Activated CD8-positive, alpha-beta memory T cell treated with anti-CD3 and anti-CD28 coated beads for 4 hours (primary cell): ENCODE measurements around the gene GEMIN5.

ENCODE experiments used
- DNase-seq, 2 donors: peaks; one replicate each; pipeline ENCODE4 v3.0.0-alpha.2; 2020; ENCODE audit warnings: low read depth in 2 of 2

GEMIN5 gene

DNA sequence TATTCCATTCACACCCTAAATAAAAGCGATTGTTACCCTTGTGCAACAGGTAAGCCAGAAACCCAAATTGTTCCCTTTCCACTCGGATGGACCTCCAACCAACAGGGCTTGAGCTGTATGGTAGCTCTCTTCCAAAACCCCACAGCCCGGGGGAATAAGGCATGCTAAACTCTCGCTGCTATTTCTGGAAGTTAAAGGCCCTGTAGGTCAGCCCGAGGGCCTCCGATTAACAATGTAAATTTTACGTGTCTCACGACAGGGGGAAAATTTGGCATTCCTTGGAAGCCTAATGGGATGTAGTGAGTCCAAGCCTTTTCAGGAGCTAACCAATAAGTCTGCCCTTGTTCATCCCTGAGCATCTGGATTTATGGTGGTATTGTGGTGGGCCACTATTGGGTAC, 53.6 kb downstream of the GEMIN5 start:
- DNase-seq = no peak

DNA sequence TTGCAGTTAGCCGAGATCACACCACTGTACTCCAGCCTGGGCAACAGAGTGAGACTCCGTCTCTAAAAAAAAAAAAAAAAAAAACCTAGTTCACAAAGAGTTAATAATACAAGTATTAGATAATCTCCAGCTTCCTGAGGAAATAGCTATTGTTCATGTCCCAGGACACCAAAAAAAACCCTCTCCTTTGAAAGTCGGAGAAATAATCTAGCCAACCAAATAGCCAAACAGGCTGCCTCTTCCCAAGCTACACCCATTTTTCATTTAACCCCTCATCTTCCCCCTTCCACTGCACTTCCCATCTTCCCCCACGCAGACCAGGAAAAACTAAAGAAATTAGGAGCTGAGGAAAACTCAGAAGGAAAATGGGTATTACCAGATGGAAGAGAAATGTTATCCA, 56.0 kb downstream of the GEMIN5 start:
- DNase-seq = no peak

DNA sequence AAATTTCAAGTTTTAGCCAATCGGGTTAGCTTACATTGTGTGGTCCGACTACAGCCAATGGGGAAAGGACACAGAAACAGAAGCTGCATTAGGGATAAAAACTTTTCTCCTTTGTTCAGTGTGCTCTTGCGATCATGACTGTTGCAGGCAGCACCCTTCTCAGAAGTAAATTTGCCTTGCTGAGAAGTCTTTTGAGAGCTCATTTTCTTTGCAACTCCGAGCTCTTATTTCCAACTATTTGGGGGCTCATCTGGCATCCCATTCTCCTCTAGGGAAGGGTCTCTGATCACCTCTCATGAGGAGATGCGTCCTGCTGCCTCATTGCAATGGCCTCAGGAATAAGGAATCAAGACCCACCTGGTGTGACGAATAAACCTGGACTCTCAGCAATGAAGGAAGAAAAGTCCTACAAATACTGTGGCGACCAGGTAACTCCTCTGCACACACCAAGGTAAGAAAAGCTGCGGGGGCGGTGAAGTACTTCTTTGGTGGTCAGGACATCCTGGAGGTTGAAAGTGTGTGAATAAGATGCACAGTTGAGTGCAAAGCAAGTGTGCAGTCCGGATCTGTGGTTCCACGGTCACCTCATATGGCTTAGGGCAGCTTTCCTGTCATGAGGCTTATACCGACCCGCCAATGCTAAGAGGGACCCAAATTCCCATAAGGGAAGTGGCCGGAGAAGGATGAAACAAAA, 59.2 kb downstream of the GEMIN5 start:
- DNase-seq = no peak

DNA sequence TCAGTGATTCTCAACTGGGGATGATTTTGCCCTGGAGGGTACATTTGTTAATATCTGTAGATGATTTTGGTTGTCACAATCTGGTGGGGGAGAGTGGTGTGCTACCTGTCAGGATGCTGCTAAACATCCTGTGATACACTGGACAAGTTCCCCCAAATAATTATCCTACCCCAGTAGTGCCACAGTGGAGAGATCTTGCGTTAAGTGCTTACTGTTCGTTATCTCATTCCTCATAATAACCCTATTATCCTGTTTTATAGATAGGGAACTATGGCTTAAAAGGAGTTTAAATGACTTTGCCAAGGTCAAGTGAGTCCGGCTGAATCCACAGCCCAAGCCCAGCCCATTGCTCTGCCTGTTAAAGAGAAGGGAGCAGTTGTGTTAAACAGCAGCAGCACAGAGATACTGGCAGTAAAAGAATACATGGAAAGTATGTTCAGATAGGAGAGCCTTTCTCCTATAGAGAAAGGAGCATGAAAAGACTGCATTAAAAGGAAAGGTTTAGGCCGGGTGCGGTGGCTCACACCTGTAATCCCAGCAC, 64.2 kb downstream of the GEMIN5 start:
- no peak for DNase-seq

DNA sequence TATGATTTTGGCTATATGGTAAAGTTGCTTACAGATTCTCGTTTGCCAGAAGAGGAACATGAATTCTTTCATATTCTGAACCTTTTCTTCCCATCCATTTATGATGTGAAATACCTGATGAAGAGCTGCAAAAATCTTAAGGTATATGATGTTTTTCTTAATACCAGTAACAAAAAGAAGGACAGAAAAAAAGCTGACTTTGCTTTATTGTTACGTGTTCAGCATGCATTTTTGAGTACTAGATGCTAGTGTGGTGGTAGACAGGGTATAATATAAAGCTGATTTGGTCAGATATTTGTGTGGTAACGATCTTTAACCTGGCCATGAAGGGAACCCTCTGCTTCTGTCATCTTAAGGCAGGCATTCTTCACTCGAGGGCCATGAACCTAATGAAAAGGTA, 66.3 kb downstream of the GEMIN5 start:
- no peak for DNase-seq

DNA sequence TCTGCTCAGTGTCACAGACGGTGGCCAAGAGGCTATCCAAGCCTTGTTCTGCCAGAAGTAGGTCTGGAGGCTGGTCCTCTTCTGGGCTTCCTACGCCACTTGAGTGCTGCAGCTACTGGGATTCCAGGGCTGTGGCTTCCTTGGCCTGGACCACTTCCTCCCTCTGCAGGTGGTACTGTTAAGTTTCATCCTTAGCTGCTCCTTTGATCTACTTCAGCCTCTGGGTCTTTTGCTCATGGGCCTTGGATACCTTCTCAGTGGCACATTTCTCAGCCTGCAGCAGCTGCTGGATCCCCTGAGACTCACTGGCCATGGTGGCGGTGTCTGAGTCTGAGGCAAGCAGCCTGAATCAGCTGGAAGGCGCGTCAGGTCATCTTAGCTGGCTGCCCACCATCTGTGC, 69.3 kb downstream of the GEMIN5 start:
- DNase-seq = no peak

DNA sequence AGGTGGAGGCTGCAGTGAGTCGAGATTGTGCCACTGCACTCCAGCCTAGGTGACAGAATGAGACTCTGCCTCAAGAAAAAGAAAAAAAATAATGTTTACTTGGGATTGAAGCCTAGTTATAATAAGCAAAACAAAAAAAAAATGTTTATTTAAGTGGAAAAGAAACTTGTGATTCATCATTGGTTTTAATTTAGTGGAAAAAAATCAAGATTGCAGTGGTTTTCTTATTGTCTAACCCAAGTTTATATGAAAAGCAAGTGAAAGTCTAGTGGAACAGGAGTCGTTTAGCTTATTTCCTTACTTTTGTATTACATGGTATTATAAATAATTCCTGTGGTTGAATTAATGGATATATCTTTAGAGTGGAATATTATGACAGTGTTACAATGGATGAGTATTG, 71.2 kb downstream of the GEMIN5 start:
- DNase-seq = no peak

DNA sequence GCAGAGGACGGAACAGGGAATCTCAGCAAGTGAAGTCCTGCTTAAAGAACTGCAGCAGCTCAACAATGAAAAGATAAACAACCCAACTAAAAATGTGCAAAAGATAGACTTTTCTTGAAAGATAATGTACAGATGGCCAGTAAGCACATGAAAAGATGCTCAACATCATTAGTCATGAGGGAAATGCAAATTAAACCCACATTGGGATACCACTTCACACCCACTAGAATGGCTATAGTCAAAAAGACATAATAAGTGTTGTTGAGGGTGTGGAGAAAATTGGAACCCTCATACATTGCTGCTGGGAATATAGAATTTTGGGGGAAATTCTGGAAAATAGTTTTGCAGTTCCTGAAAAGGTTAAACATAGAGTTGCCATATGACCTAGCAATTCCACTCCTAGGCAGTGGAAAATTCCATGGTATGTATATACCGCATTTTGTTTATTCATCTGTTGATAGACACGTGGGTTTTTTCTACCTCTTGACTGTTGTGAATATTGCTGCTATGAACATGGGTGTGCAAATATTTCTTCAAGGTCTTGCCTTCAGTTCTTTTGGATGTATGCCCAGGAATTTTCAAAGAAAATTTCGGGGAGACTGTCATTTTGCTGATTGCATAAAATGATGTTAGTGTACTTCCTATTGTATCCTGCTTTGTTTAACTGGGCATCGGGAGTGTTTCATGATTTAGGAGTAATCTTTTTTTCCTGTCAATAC, 72.4 kb downstream of the GEMIN5 start:
- no peak for DNase-seq

DNA sequence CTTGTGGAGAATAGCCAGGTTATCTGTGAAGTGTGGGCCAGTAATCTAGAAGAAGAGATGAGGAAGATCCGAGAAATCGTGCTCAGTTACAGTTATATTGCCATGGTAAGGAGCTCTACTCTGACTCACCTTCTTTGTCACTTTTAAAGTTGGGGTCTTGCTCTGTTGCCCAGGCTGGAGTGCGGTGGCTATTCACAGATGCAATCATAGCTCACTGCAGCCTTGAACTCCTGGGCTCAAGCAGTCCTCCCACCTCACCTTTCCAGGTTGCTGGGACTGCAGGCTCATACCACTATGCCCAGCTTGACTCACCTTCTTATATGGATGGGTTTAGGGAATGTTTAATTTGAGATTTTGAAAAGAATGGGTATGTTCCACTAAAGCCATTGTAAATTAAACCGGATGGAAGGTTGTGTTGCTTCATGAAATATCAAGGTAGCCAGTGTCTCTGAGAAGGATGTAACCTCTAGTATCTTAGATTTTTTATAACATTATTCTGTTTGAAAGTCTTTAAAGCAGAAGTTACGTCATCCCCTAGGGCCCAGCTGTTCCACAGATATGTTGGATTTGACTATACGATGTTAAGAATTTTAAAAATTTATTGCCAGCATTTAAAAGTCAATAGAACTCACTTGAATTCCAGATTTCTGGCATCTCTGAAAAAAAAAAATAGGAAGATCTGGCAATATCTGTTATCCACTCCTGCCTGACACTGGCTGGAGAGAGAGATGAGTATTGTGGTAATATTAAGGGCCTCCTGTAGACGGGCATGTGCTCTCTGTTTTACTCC, 74.5 kb downstream of the GEMIN5 start:
- DNase-seq = no peak

DNA sequence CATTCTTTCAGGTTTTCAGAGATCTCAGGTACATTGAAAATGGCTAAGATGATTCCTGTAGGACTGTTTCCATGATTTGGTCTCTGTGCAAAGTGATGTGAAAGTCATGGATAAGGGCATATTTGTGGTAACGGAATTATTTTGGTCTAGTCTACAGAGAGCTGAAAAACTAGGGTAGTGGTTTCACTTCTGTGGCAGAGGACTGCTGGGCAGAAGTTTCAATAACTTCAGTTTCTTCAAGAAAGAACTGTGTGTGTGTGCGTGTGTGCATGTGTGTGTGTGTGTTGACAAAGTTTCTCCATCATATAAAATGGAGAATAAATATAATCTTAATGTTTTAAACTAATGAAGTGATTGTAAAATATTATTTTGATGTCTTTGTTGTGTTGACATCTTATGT, 75.2 kb downstream of the GEMIN5 start:
- DNase-seq = no peak

DNA sequence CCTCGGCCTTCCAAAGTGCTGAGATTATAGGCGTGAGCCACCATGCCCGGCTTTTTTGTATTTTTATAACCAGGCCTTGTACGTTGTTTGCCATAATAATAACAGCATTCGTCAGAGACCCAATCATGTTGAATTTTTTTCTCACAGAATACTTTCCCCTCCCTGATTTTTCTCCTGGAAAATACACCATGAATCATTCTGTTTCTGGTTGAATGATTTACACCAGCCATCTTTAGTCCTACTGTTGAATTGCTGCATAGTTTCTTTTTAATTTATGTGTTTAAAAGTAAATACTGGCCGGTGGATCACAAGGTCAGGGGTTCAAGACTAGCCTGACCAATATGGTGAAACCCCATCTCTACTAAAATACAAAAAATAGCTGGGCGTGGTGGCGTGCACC, 76.1 kb downstream of the GEMIN5 start:
- DNase-seq = no peak

DNA sequence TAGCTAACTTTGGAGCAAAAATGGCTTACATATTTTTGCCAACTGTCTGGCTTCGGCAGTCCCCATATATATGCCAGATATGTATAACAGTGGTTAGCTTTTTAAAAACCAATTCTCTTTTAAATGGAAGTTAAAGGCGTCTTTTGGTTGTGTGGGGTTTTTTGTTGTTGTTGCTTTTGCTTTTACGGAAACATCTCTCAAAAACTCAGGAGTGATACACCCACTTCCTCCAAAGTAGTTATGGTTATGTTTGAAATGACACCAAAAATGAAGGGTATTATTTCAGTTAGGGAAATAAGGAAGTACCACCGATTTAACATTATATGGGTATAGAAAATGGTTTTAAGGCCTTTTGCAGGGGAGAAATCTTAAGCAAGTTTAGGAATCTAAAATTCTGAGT, 77.2 kb downstream of the GEMIN5 start:
- no peak for DNase-seq

DNA sequence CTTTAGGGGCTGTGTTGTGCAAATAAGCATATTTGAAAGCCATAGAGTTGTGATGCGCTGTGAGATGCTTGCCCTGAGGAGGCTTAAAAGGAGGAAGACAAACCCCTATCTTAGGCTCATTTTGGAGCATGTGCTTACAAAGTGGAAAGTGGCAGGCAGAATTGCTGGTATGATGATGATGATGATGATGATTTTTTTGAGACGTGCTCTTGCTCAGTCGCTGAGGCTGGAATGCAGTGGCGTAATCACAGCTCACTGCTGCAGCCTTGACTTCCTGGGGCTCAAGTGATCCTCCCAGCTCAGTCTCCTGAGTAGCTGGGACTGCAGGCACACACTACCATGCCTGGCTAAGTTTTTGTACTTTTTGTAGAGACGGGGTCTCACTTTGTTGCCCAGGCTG, 77.9 kb downstream of the GEMIN5 start:
- no peak for DNase-seq

DNA sequence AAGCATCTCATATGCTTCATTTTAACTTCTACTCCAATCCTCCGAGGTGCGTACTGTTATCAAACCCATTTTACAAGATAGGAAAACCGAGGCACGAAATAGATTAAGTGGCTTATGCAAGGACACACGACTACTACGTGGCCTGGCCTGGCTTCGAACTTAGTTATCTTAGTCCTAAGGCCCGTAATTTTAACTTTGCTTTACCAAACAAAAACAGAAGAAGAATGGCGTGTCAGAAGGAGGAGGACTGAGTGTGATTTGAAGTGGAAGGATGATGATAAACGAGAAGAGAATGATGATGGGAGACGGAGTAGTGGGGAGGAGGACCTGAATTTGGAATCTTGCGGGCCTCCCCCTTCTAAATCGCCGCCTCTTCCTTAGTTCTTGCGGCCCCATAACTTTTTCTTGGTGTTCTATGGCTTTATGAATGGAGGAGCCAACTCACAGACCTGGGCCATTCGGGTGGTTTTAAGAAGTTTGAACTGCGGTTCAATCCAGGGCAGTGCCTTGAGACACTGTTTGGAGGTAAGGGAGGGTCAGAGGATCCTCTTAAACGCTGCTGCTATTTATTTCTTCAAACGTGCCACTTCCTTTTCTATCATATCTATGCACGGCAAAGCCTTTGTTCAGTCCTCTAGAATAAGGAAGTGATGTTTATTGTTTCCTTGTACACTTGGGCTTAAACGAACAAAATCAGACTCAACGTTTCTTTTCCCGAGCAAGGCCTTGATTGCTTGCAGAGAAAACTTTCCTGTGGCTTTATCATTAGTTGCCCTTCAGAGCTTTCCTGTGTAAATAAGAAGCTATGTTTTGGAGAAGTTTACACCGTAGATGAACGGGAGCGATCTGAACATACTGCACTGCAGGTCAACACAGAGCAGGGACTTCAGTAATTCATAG, 78.8 kb downstream of the GEMIN5 start:
- no peak for DNase-seq

DNA sequence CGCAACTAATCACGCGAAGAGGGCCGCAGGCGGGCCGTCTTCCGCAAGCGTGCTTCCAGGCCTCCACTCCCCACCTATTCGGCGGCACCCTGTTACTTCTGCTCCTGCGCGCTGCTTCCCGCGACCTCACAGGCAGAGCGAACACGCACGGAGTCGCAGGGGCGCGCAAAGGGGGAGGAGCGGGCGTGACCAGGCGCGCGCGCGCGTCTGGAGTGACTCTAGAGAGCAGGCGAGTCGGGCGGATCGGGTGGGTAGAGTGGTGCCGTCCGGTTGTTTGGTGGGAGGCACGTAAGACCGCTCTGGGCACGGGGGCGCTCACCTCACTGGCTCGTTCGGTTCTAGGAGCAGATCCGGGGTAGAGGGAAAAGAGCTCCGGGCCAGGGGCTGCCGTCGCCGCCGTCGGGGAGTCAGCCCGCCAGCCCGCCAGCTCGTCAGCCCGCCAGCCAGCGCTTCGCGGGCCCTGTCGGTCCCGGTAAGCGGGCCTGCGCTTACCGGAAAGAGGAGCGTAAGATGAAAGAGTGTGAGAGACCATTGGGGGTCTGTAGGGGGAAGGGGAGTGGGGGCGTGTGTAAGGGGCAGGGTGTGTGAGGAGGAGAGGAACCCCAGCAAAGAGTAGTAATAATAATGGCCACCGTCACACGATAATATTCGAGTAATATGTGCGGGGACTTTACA, 79.6 kb downstream of the GEMIN5 start, which contains the start of gene CNOT8:
Gene CNOT8 (plus strand): TSS at position 331 of the 675 bp plus-strand sequence. CDS start 4,652 bp downstream, outside the sequence.
- DNase-seq = peak; percentile 95

DNA sequence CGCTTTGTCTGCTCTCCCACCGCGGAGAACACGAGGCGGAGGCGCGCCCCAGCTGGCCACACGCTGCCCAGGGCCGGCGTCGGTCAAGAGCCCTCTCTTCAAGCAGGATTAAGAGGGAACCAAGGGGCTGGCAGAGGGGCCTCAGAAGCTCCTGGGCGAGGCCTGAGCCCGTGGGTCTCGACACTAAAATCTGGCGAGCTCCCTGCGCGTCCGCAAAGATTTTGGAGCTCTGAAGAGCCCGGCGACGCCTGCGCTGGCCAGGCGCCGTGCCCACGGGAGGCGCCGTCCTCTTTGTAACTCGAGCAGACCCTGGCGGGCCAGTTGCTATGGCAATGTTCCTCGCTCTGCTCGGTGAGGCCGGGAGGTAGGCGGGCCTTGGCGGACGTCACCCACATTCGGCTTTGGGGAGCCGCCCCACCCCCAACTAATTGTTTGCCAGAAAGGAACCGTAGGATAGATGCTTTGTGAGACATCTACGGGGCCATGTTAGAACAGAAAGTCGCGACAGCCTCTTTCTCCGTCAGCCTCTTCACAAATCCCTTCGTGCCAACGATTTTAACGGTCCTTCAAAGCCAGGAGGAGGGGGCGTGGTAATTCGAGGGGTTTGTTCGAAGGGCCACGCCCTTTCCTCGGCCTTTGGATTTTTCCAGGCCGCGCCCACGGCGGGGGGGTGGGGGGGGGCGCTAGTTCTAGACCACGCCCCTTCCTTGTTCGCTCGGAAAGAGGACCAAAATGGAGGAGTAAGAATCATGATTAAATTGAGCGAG, 80.3 kb downstream of the GEMIN5 start:
- DNase-seq = peak; percentile 68 to 74

DNA sequence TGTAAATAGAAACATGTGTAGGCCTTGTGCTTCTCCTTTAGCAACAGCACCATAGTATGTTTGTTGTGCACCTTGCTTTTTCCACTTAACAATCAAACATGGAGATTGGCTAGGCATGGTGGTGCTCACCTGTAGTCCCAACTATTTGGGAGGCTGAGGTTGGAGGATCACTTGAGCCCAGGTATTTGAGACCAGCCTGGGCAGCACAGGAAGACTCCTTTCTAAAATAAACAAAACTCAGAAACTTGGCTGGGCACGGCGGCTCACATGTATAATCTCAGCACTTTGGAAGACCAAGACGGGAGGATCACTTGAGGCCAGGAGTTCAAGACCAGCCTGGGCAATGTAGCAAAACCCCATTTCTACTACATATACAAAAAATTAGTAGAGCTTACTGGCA, 86.7 kb downstream of the GEMIN5 start:
- DNase-seq = no peak

DNA sequence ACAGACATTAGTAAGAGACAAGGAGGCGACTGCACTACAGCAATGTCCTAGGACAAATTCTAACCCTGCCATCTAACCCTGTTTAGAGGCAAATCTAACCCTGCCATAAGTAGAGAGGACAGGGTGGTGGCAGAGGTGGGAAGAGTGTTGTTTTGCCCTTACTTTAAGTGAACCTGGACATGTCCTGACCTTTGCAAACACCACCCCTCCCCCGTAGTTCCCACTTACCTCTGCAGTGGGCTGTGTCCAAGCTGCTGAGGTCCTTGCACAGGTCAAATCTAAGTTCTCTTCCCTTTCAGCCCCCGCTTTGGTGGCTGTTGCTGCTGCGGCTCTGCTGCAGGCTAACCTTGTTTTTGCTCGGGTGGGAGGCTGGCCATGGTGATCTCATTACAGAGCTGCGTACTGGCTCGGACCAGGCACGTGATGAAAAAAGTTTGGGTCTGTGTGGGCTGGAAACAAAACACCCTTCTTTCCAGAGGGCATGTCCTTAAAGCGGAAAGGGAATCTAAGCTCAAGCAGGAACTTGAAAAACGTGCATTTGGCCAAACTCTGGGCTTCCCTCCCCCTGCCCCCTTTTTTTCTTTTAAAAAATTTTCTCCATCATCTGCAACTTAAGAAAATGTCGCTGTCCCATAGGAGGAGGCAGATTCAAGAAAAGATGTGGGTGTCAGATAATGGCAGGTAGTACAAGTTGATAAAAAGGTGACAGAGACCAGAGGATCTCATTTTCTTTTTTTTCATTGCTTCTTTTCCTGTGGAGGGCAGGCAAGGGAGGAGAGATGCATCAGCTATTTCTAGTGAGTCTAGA, 87.6 kb downstream of the GEMIN5 start, which contains the start of gene FAXDC2:
Gene FAXDC2 (minus strand): TSS at position 349 of the 808 bp plus-strand sequence. CDS start 12,425 bp downstream, outside the sequence.
- DNase-seq = no peak

DNA sequence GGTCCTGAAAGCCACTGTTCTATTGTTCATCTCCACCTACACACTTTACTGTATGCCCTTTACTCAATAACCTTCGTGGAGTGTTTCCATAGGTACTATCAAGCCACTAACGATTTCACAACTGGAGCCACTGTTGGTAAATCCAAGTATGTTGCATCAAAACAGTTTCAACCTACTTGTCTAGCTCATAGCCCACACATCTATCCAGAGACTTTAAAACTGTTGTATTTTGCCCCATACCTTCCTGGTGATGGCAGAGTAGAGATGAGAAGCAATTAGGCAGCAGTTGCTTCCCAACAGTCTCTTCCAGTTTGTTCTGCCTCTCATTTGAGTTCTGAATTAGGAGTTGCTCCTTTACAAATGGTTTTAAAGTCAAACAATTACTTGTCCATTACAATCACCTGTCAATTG, 88.2 kb downstream of the GEMIN5 start:
- no peak for DNase-seq
